IMR-90 (cell line): ENCODE measurements around the gene PI4K2B.

ENCODE experiments used
- CEBPB ChIP-seq: IDR thresholded peaks from 2 replicates; pipeline ENCODE4 v1.6.1; 2012; ENCODE audit warnings: low read depth, low read length, improper control_type of control experiment
- ELK1 ChIP-seq: fragments of 150-350 bp; IDR thresholded peaks from 2 replicates; pipeline ENCODE4 v1.6.1; 2016; ENCODE audit warnings: low read depth, mild to moderate bottlenecking, low read length, moderate library complexity, borderline replicate concordance
- FOS ChIP-seq: fragments of 150-350 bp; IDR thresholded peaks from 2 replicates; pipeline ENCODE4 v1.6.1; 2016; ENCODE audit warnings: low read depth, low read length
- MAZ ChIP-seq: IDR thresholded peaks from 2 replicates; pipeline ENCODE4 v1.6.1; 2012; ENCODE audit warnings: low read depth, mild to moderate bottlenecking, low read length, improper control_type of control experiment, moderate library complexity, borderline replicate concordance
- MXI1 ChIP-seq: IDR thresholded peaks from 2 replicates; pipeline ENCODE4 v1.6.1; 2012; ENCODE audit warnings: low read depth, mild to moderate bottlenecking, low read length, moderate library complexity, borderline replicate concordance
- NFE2L2 ChIP-seq: fragments of 150-350 bp; IDR thresholded peaks from 2 replicates; pipeline ENCODE4 v1.6.1; 2016; ENCODE audit warnings: low read depth, mild to moderate bottlenecking, low read length
- POLR2A ChIP-seq: IDR thresholded peaks from 2 replicates; pipeline ENCODE4 v1.6.1; 2012; ENCODE audit warnings: mild to moderate bottlenecking, low read depth, low read length
- RAD21 ChIP-seq: IDR thresholded peaks from 2 replicates; pipeline ENCODE4 v1.6.1; 2012; ENCODE audit warnings: low read length, improper control_type of control experiment
- RCOR1 ChIP-seq: IDR thresholded peaks from 2 replicates; pipeline ENCODE4 v1.6.1; 2012; ENCODE audit warnings: mild to moderate bottlenecking, low read length, improper control_type of control experiment; ENCODE audit not compliant: insufficient replicate concordance
- RFX5 ChIP-seq: IDR thresholded peaks from 2 replicates; pipeline ENCODE4 v1.8.0; 2012; ENCODE audit warnings: low read depth, mild to moderate bottlenecking, low read length, moderate library complexity
- TF ChIP-seq, protein P1 (sequence below): conservative IDR thresholded peaks from 2 replicates; pipeline ENCODE4 v1.5.1; 2012; ENCODE audit warnings: mild to moderate bottlenecking, low read depth, low read length, improper control_type of control experiment
- TF ChIP-seq, protein P2 (sequence below): fragments of 150-350 bp; IDR thresholded peaks from 2 replicates; pipeline ENCODE4 v1.6.1; 2017; ENCODE audit warnings: mild to moderate bottlenecking, antibody characterized with exemption, low read length, low read depth

DNA sequence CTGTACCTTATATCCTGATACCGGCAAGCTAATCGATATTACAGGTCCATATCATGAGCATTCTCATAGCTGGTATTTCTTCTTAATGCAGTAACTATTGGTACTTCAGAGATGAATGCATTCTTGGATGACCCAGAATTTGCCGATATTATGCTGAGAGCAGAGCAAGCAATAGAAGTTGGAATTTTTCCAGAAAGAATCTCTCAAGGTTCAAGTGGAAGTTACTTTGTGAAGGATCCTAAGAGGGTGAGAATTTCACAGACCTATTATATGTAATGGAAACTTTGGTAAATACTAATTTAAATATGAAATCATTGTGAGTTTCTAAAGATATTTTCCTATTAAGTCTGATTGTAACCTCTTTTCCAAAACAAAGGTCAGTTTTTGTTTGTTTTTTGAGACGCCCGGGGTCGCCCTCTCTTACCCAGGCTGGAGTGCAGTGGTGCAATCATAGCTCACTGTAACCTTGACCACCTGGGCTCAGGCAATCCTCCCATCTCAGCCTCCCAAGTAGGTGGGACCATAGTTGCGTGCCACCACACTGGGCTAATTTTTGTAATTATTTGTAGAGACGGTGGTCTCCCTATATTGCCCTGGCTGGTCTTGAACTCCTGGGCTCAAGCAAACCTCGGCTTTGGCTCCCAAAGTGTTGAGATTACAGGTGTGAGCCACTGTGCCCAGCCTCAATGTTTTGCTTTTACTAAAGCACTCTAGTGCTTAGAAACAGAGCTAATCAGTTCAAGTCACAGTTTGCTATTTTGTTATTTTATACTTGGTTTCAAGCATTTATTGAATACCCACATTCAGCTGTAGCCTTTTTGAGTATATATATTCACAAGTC is 18.6 kb downstream of the PI4K2B start:
- TF ChIP-seq, protein P1, sequence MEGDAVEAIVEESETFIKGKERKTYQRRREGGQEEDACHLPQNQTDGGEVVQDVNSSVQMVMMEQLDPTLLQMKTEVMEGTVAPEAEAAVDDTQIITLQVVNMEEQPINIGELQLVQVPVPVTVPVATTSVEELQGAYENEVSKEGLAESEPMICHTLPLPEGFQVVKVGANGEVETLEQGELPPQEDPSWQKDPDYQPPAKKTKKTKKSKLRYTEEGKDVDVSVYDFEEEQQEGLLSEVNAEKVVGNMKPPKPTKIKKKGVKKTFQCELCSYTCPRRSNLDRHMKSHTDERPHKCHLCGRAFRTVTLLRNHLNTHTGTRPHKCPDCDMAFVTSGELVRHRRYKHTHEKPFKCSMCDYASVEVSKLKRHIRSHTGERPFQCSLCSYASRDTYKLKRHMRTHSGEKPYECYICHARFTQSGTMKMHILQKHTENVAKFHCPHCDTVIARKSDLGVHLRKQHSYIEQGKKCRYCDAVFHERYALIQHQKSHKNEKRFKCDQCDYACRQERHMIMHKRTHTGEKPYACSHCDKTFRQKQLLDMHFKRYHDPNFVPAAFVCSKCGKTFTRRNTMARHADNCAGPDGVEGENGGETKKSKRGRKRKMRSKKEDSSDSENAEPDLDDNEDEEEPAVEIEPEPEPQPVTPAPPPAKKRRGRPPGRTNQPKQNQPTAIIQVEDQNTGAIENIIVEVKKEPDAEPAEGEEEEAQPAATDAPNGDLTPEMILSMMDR, result no peak
- no peak for TF ChIP-seq CEBPB
- TF ChIP-seq RFX5, result no peak
- no peak for TF ChIP-seq RCOR1
- TF ChIP-seq MAZ, result no peak
- no peak for TF ChIP-seq RAD21
- no peak for TF ChIP-seq POLR2A
- no peak for TF ChIP-seq NFE2L2
- TF ChIP-seq, protein P2, sequence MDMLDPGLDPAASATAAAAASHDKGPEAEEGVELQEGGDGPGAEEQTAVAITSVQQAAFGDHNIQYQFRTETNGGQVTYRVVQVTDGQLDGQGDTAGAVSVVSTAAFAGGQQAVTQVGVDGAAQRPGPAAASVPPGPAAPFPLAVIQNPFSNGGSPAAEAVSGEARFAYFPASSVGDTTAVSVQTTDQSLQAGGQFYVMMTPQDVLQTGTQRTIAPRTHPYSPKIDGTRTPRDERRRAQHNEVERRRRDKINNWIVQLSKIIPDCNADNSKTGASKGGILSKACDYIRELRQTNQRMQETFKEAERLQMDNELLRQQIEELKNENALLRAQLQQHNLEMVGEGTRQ, result no peak
- no peak for TF ChIP-seq MXI1
- TF ChIP-seq ELK1, result no peak
- no peak for TF ChIP-seq FOS
